Measurements from ENCODE around the gene EPOP. TPM values are rescaled to one million over a fixed set of nuclear protein-coding genes. Genes with fewer than 3 reads are reported as not detected.
A peak's percentile ranks its signal among the peaks of the same experiment; 100 is the strongest.

EPOP gene
- total and polyA plus RNA-seq, 2 of the 13 experiments (the other 11 are each of a cell fraction or from before 2014, with no cell fraction given): 14.7 to 37.8 TPM

DNA sequence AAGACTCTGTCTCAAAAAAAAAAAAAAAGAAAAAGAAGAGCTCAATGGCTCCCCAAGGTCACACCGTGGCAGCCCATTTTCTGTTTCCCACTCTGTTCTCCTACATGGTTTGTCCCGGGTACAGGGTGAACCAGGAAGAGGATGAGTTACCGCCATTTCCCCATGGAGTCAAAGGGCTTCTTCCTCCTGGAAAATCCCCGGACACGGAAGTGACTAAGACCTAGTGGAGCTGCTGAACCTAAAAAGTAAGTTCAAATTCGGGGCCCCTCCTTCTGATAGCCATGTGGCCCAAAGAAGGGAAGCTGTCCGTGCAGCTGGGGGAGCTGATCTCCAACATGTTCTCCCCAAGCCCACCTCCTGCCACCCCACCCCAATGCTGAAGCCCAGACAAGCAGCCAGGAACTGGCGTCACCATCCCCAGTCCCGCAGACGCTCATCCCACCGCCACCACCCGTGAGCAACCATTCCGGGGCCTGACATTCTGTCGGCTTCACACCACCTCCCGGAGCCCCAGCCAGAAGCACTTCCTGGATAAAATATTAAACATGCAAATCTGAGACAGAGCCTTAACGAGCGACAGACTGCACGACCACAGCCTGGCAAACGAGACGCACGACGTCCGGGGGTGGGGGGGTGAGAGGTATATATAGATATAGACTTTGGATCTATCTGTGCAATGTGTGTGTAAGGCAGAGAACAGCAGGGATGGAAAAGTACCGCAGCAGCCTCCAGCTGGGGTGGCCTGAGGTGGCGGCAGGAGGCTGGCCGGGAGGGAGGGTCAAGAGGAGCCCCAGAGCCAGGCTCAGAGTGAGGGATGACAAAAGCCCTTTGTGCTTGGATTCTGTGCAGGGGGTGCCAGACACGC, 17.6 kb downstream of the EPOP start (continued):
- TF ChIP-seq ZNF782 (CRISPR knock-in tag; IDR thresholded peaks at IDR 0.05; ENCODE audit: borderline replicate concordance) (peak; percentile 43; the same call in 1 of the 2 replicates), ZNF296 (CRISPR knock-in tag; conservative IDR thresholded peaks at IDR 0.05) (no peak; the same call in 1 of the 2 replicates), TP53 (CRISPR knock-in tag; conservative IDR thresholded peaks at IDR 0.05) (no peak), ZFP90 (CRISPR knock-in tag; IDR thresholded peaks at IDR 0.05; ENCODE audit: borderline replicate concordance) (peak; percentile 56; the same call in 1 of the 2 replicates), CCAR2 (optimal IDR thresholded peaks at IDR 0.05; ENCODE audit: low read depth, low read length) (no peak), EP300 (IDR thresholded peaks at IDR 0.05; ENCODE audit: low read depth in 2 of 2, low read length in 2 of 2) (peak; percentile 36 to 96; a peak in 3 of 4 replicates), EP300 (CRISPR knock-in tag; IDR thresholded peaks at IDR 0.05; ENCODE audit: borderline replicate concordance) (peak; percentile 80), ZNF550 (CRISPR knock-in tag; IDR thresholded peaks at IDR 0.05; ENCODE audit: borderline replicate concordance) (no peak), BCL6 (CRISPR knock-in tag; IDR thresholded peaks at IDR 0.05) (peak; percentile 69), ZNF747 (CRISPR knock-in tag; IDR thresholded peaks at IDR 0.05; ENCODE audit: borderline replicate concordance) (peak; percentile 77; the same call in 1 of the 2 replicates), KDM6A (CRISPR knock-in tag; IDR thresholded peaks at IDR 0.05; ENCODE audit: low read depth) (peak; percentile 86), ZNF557 (CRISPR knock-in tag; IDR thresholded peaks at IDR 0.05) (no peak), ZNF746 (CRISPR knock-in tag; IDR thresholded peaks at IDR 0.05) (peak; percentile 95), ZNF780A (CRISPR knock-in tag; IDR thresholded peaks at IDR 0.05) (peak; percentile 26; the same call in 1 of the 2 replicates), HNRNPK (IDR thresholded peaks at IDR 0.05; ENCODE audit: low read depth, low read length, poor library complexity, severe bottlenecking) (no peak), ZNF124 (CRISPR knock-in tag; IDR thresholded peaks at IDR 0.05) (no peak), FOXM1 (CRISPR knock-in tag; IDR thresholded peaks at IDR 0.05) (no peak), STAG1 (CRISPR knock-in tag; IDR thresholded peaks at IDR 0.05) (peak; percentile 24; the same call in 1 of the 2 replicates), KDM3A (CRISPR knock-in tag; IDR thresholded peaks at IDR 0.05; ENCODE audit: low read depth) (peak; percentile 42; the same call in 1 of the 2 replicates), YEATS4 (CRISPR knock-in tag; IDR thresholded peaks at IDR 0.05; ENCODE audit: borderline replicate concordance) (peak; percentile 80)
- TF ChIP-seq, protein P1, sequence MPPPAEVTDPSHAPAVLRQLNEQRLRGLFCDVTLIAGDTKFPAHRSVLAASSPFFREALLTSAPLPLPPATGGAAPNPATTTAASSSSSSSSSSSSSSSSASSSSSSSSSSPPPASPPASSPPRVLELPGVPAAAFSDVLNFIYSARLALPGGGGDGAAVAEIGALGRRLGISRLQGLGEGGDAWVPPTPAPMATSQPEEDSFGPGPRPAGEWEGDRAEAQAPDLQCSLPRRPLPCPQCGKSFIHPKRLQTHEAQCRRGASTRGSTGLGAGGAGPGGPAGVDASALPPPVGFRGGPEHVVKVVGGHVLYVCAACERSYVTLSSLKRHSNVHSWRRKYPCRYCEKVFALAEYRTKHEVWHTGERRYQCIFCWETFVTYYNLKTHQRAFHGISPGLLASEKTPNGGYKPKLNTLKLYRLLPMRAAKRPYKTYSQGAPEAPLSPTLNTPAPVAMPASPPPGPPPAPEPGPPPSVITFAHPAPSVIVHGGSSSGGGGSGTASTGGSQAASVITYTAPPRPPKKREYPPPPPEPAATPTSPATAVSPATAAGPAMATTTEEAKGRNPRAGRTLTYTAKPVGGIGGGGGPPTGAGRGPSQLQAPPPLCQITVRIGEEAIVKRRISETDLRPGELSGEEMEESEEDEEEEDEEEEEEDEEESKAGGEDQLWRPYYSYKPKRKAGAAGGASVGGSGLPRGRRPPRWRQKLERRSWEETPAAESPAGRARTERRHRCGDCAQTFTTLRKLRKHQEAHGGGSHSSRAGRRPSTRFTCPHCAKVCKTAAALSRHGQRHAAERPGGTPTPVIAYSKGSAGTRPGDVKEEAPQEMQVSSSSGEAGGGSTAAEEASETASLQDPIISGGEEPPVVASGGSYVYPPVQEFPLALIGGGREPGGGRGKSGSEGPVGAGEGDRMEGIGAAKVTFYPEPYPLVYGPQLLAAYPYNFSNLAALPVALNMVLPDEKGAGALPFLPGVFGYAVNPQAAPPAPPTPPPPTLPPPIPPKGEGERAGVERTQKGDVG (CRISPR knock-in tag; IDR thresholded peaks at IDR 0.05; ENCODE audit: borderline replicate concordance): no peak; the same call in 1 of the 2 replicates
- TF ChIP-seq, protein P2, sequence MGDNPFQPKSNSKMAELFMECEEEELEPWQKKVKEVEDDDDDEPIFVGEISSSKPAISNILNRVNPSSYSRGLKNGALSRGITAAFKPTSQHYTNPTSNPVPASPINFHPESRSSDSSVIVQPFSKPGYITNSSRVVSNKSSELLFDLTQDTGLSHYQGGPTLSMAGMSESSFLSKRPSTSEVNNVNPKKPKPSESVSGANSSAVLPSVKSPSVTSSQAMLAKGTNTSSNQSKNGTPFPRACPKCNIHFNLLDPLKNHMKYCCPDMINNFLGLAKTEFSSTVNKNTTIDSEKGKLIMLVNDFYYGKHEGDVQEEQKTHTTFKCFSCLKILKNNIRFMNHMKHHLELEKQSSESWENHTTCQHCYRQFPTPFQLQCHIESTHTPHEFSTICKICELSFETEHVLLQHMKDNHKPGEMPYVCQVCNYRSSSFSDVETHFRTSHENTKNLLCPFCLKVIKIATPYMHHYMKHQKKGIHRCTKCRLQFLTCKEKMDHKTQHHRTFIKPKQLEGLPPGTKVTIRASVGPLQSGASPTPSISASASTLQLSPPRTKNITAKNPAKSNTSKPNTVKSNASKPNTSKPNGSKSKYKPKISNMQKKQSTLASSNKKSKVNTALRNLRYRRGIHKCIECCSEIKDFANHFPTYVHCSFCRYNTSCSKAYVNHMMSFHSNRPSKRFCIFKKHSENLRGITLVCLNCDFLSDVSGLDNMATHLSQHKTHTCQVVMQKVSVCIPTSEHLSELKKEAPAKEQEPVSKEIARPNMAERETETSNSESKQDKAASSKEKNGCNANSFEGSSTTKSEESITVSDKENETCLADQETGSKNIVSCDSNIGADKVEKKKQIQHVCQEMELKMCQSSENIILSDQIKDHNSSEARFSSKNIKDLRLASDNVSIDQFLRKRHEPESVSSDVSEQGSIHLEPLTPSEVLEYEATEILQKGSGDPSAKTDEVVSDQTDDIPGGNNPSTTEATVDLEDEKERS (CRISPR knock-in tag; IDR thresholded peaks at IDR 0.05): no peak
